ENCODE data around the gene TBC1D23.

TBC1D23 gene

GRCh38 chr3:100354850-100355249 is 94.1 kb downstream of the TBC1D23 start:
- DNase-seq, result no peak

- no peak for DNase-seq
Observed at GRCh38 chr3:100358413-100358812, 97.6 kb downstream of the TBC1D23 start.

GRCh38 chr3:100359035-100359434 is 98.2 kb downstream of the TBC1D23 start:
- DNase-seq, result no peak

- DNase-seq, result no peak
Observed at GRCh38 chr3:100360757-100361496, 100.1 kb downstream of the TBC1D23 start.

- DNase-seq, result no peak
Observed at GRCh38 chr3:100361897-100362296, 101.1 kb downstream of the TBC1D23 start.

- DNase-seq, result no peak
Observed at GRCh38 chr3:100364421-100364820, 103.6 kb downstream of the TBC1D23 start.

- DNase-seq, result no peak
Observed at GRCh38 chr3:100366424-100366823, 105.6 kb downstream of the TBC1D23 start.

GRCh38 chr3:100368441-100368840 is 107.6 kb downstream of the TBC1D23 start:
- no peak for DNase-seq

- DNase-seq, result peak; percentile 24
Observed at GRCh38 chr3:100370756-100371155, 110.0 kb downstream of the TBC1D23 start.

- DNase-seq, result no peak
Observed at GRCh38 chr3:100374521-100374920, 113.7 kb downstream of the TBC1D23 start.

Measured in fibroblast of skin of right quadriceps (primary cell).